ENCODE data around the gene VPS16.
A peak's percentile ranks its signal among the peaks of the same experiment; 100 is the strongest.

VPS16 gene

DNA sequence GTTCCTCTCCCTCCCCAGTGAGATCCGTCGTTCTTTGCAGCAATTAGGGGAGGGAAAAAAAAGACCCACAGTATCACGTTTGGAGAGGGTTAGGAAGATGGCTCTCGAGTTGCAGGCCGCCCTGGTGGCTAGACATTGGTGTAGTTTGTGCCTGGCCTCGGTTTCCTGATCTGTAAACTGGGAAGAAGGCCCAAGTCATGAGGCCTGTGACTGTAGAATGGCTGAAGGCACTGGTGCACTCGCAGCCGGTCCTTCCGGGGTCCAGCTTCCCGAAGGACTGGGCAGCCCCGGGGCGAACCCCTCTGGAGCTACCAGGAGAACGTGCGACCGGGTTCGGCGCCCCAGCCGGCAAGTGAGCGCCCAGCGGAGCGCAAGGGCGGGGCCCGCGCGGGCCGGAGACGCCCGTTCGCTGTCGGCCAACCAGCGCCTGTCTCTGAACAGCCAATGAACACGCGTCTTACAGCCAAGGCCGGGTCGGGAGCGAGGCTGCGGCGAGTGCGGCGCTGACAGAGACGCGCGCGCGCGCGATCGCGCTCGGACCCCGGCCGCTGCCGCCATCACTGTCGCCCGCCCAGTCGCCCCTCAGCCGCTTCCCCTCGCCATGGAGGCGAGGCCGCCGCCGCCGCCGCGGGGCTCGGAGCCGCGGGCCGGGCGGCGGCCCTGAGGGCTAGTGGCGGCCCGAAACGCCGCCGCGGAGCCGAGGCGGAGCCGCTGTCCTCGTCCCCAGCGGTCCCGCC lies 32.6 kb downstream of the VPS16 start, which contains the start of gene PTPRA (continued):
- TF ChIP-seq, protein P1, sequence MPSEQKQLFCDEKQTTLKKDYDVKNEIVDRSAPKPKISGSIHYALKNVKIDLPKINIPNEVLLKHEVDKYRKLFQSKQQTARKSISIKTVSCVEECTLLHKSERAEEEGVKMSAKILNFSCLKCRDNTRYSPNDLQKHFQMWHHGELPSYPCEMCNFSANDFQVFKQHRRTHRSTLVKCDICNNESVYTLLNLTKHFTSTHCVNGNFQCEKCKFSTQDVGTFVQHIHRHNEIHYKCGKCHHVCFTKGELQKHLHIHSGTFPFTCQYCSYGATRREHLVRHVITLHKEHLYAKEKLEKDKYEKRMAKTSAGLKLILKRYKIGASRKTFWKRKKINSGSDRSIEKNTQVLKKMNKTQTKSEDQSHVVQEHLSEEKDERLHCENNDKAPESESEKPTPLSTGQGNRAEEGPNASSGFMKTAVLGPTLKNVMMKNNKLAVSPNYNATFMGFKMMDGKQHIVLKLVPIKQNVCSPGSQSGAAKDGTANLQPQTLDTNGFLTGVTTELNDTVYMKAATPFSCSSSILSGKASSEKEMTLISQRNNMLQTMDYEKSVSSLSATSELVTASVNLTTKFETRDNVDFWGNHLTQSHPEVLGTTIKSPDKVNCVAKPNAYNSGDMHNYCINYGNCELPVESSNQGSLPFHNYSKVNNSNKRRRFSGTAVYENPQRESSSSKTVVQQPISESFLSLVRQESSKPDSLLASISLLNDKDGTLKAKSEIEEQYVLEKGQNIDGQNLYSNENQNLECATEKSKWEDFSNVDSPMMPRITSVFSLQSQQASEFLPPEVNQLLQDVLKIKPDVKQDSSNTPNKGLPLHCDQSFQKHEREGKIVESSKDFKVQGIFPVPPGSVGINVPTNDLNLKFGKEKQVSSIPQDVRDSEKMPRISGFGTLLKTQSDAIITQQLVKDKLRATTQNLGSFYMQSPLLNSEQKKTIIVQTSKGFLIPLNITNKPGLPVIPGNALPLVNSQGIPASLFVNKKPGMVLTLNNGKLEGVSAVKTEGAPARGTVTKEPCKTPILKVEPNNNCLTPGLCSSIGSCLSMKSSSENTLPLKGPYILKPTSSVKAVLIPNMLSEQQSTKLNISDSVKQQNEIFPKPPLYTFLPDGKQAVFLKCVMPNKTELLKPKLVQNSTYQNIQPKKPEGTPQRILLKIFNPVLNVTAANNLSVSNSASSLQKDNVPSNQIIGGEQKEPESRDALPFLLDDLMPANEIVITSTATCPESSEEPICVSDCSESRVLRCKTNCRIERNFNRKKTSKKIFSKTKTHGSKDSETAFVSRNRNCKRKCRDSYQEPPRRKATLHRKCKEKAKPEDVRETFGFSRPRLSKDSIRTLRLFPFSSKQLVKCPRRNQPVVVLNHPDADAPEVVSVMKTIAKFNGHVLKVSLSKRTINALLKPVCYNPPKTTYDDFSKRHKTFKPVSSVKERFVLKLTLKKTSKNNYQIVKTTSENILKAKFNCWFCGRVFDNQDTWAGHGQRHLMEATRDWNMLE (tag by site-specific recombination; conservative IDR thresholded peaks at IDR 0.05; ENCODE audit: low read depth), result no peak
- TF ChIP-seq ZNF211 (tag by site-specific recombination; IDR thresholded peaks at IDR 0.05; ENCODE audit: low read depth) (no peak), ZEB2 (tag by site-specific recombination; IDR thresholded peaks at IDR 0.05) (peak; percentile 74), ZNF777 (tag by site-specific recombination; IDR thresholded peaks at IDR 0.05; ENCODE audit: borderline replicate concordance) (no peak), ZNF174 (tag by site-specific recombination; IDR thresholded peaks at IDR 0.05) (no peak), KLF9 (tag by site-specific recombination; IDR thresholded peaks at IDR 0.05; ENCODE audit: low read depth) (peak; percentile 21; the same call in 1 of the 2 replicates), ZFP69B (tag by site-specific recombination; IDR thresholded peaks at IDR 0.05) (0 out of 2 replicates have a peak, but pooled peaks have one; percentile 12), ZBTB21 (tag by site-specific recombination; IDR thresholded peaks at IDR 0.05) (no peak), SP3 (tag by site-specific recombination; IDR thresholded peaks at IDR 0.05) (peak; percentile 16; the same call in 1 of the 2 replicates), ZNF354C (tag by site-specific recombination; IDR thresholded peaks at IDR 0.05; ENCODE audit: borderline replicate concordance, low read depth) (no peak), SALL2 (tag by site-specific recombination; IDR thresholded peaks at IDR 0.05; ENCODE audit: borderline replicate concordance) (no peak), SETDB1 (IDR thresholded peaks at IDR 0.05; ENCODE audit: insufficient read length, low read length) (no peak), ZNF747 (tag by site-specific recombination; IDR thresholded peaks at IDR 0.05) (no peak), TRIM28 (IDR thresholded peaks at IDR 0.05; ENCODE audit: borderline replicate concordance, low read length) (peak; percentile 65; the same call in 1 of the 2 replicates), ZNF707 (tag by site-specific recombination; IDR thresholded peaks at IDR 0.05) (no peak), ZNF610 (tag by site-specific recombination; IDR thresholded peaks at IDR 0.05; ENCODE audit: borderline replicate concordance) (peak; percentile 85), ZNF843 (tag by site-specific recombination; IDR thresholded peaks at IDR 0.05) (no peak), ZNF560 (tag by site-specific recombination; IDR thresholded peaks at IDR 0.05; ENCODE audit: borderline replicate concordance) (no peak), KLF8 (tag by site-specific recombination; IDR thresholded peaks at IDR 0.05) (peak; percentile 77), ZBTB1 (tag by site-specific recombination; IDR thresholded peaks at IDR 0.05) (no peak), ZNF555 (tag by site-specific recombination; conservative IDR thresholded peaks at IDR 0.05) (no peak)
- TF ChIP-seq, protein P2, sequence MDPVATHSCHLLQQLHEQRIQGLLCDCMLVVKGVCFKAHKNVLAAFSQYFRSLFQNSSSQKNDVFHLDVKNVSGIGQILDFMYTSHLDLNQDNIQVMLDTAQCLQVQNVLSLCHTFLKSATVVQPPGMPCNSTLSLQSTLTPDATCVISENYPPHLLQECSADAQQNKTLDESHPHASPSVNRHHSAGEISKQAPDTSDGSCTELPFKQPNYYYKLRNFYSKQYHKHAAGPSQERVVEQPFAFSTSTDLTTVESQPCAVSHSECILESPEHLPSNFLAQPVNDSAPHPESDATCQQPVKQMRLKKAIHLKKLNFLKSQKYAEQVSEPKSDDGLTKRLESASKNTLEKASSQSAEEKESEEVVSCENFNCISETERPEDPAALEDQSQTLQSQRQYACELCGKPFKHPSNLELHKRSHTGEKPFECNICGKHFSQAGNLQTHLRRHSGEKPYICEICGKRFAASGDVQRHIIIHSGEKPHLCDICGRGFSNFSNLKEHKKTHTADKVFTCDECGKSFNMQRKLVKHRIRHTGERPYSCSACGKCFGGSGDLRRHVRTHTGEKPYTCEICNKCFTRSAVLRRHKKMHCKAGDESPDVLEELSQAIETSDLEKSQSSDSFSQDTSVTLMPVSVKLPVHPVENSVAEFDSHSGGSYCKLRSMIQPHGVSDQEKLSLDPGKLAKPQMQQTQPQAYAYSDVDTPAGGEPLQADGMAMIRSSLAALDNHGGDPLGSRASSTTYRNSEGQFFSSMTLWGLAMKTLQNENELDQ (tag by site-specific recombination; IDR thresholded peaks at IDR 0.05; ENCODE audit: low read depth), result no peak
- TF ChIP-seq, protein P3, sequence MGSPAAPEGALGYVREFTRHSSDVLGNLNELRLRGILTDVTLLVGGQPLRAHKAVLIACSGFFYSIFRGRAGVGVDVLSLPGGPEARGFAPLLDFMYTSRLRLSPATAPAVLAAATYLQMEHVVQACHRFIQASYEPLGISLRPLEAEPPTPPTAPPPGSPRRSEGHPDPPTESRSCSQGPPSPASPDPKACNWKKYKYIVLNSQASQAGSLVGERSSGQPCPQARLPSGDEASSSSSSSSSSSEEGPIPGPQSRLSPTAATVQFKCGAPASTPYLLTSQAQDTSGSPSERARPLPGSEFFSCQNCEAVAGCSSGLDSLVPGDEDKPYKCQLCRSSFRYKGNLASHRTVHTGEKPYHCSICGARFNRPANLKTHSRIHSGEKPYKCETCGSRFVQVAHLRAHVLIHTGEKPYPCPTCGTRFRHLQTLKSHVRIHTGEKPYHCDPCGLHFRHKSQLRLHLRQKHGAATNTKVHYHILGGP (tag by site-specific recombination; IDR thresholded peaks at IDR 0.05), result no peak
- TF ChIP-seq, protein P4, sequence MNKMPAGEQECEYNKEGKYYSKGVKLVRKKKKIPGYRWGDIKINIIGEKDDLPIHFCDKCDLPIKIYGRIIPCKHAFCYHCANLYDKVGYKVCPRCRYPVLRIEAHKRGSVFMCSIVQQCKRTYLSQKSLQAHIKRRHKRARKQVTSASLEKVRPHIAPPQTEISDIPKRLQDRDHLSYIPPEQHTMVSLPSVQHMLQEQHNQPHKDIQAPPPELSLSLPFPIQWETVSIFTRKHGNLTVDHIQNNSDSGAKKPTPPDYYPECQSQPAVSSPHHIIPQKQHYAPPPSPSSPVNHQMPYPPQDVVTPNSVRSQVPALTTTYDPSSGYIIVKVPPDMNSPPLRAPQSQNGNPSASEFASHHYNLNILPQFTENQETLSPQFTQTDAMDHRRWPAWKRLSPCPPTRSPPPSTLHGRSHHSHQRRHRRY (tag by site-specific recombination; IDR thresholded peaks at IDR 0.05), result no peak
- TF ChIP-seq, protein P5, sequence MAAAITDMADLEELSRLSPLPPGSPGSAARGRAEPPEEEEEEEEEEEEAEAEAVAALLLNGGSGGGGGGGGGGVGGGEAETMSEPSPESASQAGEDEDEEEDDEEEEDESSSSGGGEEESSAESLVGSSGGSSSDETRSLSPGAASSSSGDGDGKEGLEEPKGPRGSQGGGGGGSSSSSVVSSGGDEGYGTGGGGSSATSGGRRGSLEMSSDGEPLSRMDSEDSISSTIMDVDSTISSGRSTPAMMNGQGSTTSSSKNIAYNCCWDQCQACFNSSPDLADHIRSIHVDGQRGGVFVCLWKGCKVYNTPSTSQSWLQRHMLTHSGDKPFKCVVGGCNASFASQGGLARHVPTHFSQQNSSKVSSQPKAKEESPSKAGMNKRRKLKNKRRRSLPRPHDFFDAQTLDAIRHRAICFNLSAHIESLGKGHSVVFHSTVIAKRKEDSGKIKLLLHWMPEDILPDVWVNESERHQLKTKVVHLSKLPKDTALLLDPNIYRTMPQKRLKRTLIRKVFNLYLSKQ (tag by site-specific recombination; IDR thresholded peaks at IDR 0.05; ENCODE audit: borderline replicate concordance), result no peak
- TF ChIP-seq, protein P6, sequence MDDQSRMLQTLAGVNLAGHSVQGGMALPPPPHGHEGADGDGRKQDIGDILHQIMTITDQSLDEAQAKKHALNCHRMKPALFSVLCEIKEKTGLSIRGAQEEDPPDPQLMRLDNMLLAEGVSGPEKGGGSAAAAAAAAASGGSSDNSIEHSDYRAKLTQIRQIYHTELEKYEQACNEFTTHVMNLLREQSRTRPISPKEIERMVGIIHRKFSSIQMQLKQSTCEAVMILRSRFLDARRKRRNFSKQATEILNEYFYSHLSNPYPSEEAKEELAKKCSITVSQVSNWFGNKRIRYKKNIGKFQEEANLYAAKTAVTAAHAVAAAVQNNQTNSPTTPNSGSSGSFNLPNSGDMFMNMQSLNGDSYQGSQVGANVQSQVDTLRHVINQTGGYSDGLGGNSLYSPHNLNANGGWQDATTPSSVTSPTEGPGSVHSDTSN (CRISPR knock-in tag; IDR thresholded peaks at IDR 0.05), result 0 out of 2 replicates have a peak, but pooled peaks have one; percentile 35
